ENCODE data around the gene ATP8A2.

DNA sequence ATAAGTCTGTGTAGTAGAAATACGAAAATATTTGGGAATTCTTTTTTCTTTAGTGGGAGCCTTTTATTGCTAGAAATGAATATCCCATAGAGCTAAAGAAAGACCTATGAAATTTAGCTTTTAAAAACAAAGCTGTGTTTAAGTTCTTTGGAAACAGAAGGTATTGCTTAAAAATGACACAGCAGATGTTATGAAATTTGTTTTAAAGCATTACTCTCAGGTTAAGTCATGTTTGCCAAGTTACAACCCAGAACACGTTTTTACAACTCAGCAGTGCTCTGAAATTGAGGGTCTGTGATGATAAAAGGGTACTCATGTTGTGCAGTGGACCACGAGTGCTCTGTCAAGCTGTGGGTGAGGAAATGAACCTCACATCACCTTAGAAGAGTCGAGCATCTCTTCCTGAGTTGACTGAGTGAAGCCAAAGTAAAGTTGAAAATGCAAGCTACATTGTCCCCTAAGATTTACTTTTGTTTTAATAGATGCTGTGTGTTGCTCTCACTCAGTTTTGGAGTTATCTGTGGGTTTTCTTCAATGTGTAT, 519.0 kb downstream of the ATP8A2 start:
- TF ChIP-seq, protein P1, sequence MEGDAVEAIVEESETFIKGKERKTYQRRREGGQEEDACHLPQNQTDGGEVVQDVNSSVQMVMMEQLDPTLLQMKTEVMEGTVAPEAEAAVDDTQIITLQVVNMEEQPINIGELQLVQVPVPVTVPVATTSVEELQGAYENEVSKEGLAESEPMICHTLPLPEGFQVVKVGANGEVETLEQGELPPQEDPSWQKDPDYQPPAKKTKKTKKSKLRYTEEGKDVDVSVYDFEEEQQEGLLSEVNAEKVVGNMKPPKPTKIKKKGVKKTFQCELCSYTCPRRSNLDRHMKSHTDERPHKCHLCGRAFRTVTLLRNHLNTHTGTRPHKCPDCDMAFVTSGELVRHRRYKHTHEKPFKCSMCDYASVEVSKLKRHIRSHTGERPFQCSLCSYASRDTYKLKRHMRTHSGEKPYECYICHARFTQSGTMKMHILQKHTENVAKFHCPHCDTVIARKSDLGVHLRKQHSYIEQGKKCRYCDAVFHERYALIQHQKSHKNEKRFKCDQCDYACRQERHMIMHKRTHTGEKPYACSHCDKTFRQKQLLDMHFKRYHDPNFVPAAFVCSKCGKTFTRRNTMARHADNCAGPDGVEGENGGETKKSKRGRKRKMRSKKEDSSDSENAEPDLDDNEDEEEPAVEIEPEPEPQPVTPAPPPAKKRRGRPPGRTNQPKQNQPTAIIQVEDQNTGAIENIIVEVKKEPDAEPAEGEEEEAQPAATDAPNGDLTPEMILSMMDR (conservative IDR thresholded peaks at IDR 0.05; ENCODE audit: low read length) = no peak
- TF ChIP-seq EZH2phosphoT487 (IDR thresholded peaks at IDR 0.05; ENCODE audit: borderline replicate concordance, low read depth, low read length) = no peak

Measured in OCI-LY7 (cell line).